ENCODE data around the gene ESR1.

GRCh38 chr6:152117156-152118133 is 310.0 kb downstream of the ESR1 start:
- TF ChIP-seq CTCF (IDR thresholded peaks at IDR 0.05) (no peak), POLR2A (IDR thresholded peaks at IDR 0.05) (no peak)

All from uterus (tissue), 2 donors.